HAP-1 (cell line): ENCODE data around the gene CTCFL.

Source experiments
- DNase-seq, 2 experiments: peaks; one replicate each; pipeline ENCODE4 v3.0.0-alpha.2; 2016 to 2020; ENCODE audit warnings: low spot score in 2 of 2
- H3K27me3 ChIP-seq: fragments of 250-450 bp; sonication (Bioruptor Pico); 2 replicates; pipeline ENCODE4 v1.5.1; 2020; ENCODE audit warnings: low read depth, mild to moderate bottlenecking, moderate library complexity
- H3K36me3 ChIP-seq: fragments of 250-450 bp; sonication (Bioruptor Pico); replicated peaks from 2 replicates; pipeline ENCODE4 v1.5.1; 2020; ENCODE audit warnings: mild to moderate bottlenecking
- H3K4me1 ChIP-seq: fragments of 250-450 bp; sonication (Bioruptor Pico); 2 replicates; pipeline ENCODE4 v1.5.1; 2020; ENCODE audit warnings: mild to moderate bottlenecking
- H3K4me3 ChIP-seq: fragments of 250-450 bp; sonication (Bioruptor Pico); 2 replicates; pipeline ENCODE4 v1.5.1; 2020; ENCODE audit warnings: mild to moderate bottlenecking, moderate library complexity
- H3K9me3 ChIP-seq: fragments of 250-450 bp; sonication (Bioruptor Pico); 2 replicates; pipeline ENCODE4 v1.5.1; 2020; ENCODE audit warnings: mild to moderate bottlenecking, moderate library complexity
- in situ Hi-C: fragments of 300-500 bp; cut with MboI; formaldehyde crosslinking; loops from 3 replicates; pipeline ENCODE4 v1.14.3; 2020; ENCODE audit warnings: low sequenced_read_pairs, inconsistent platforms, mixed read lengths

Gene CTCFL

GRCh38 chr20:57524511-57525176 lies at the start of gene CTCFL:
Gene CTCFL (minus strand): TSS chr20:57525140. CDS start chr20:57524205, 935 bp downstream.
- H3K27me3 ChIP-seq: no peaks in the 10 kb centered on the region
- no peak for DNase-seq
- H3K9me3 ChIP-seq: no peaks in the 10 kb centered on the region
- no peak within 1 kb of the TSS for H3K4me3 ChIP-seq
- H3K4me1 ChIP-seq: peaks cover 17% of the 10 kb centered on the region
- in situ Hi-C loops: loop anchor here (5.0 kb wide), 1 partner anchor 68 kb away; no protein-coding TSS in a partner anchor
- H3K36me3 ChIP-seq: no peaks in the 10 kb centered on the region

- H3K36me3 ChIP-seq: no peaks in the 10 kb centered on the region
Observed at GRCh38 chr20:57573894-57574293, 49.0 kb upstream of the CTCFL start.

GRCh38 chr20:57573242-57573641 lies 48.3 kb upstream of the CTCFL start:
- no peak overlapping the region for H3K4me3 ChIP-seq
- in situ Hi-C loops: no loop called here
- no peaks in the 10 kb centered on the region for H3K4me1 ChIP-seq
- no peaks in the 10 kb centered on the region for H3K36me3 ChIP-seq
- no peaks in the 10 kb centered on the region; the same call in 1 of the 2 replicates for H3K27me3 ChIP-seq
- no peak for DNase-seq
- no peaks in the 10 kb centered on the region for H3K9me3 ChIP-seq

More at GRCh38 chr20:57573894-57574293, 49.0 kb upstream of the CTCFL start:
- Histone ChIP-seq H3K27me3 (no peaks in the 10 kb centered on the region; the same call in 1 of the 2 replicates), H3K4me3 (no peak overlapping the region), H3K9me3 (no peaks in the 10 kb centered on the region), H3K4me1 (no peaks in the 10 kb centered on the region)
- in situ Hi-C loops: no loop called here
- DNase-seq: no peak

GRCh38 chr20:57571782-57572416 lies 47.0 kb upstream of the CTCFL start:
- in situ Hi-C loops: no loop called here
- no peaks in the 10 kb centered on the region for H3K9me3 ChIP-seq
- H3K27me3 ChIP-seq: no peaks in the 10 kb centered on the region; the same call in 1 of the 2 replicates

GRCh38 chr20:57570920-57571319 lies 46.0 kb upstream of the CTCFL start:
- no peak for DNase-seq
- no peak overlapping the region for H3K4me3 ChIP-seq
- no peaks in the 10 kb centered on the region for H3K36me3 ChIP-seq
- H3K9me3 ChIP-seq: no peaks in the 10 kb centered on the region
- in situ Hi-C loops: no loop called here
- no peaks in the 10 kb centered on the region; the same call in 1 of the 2 replicates for H3K27me3 ChIP-seq
- no peaks in the 10 kb centered on the region for H3K4me1 ChIP-seq

More at GRCh38 chr20:57571782-57572416, 47.0 kb upstream of the CTCFL start:
- H3K4me3 ChIP-seq: no peak overlapping the region
- DNase-seq: no peak
- no peaks in the 10 kb centered on the region for H3K36me3 ChIP-seq
- no peaks in the 10 kb centered on the region for H3K4me1 ChIP-seq

GRCh38 chr20:57570145-57570850 lies 45.4 kb upstream of the CTCFL start:
- H3K36me3 ChIP-seq: no peaks in the 10 kb centered on the region
- in situ Hi-C loops: no loop called here
- H3K4me1 ChIP-seq: no peaks in the 10 kb centered on the region
- H3K9me3 ChIP-seq: no peaks in the 10 kb centered on the region
- H3K27me3 ChIP-seq: no peaks in the 10 kb centered on the region; the same call in 1 of the 2 replicates
- H3K4me3 ChIP-seq: no peak overlapping the region
- no peak for DNase-seq

- H3K36me3 ChIP-seq: no peaks in the 10 kb centered on the region
- no peaks in the 10 kb centered on the region for H3K9me3 ChIP-seq
- H3K27me3 ChIP-seq: no peaks in the 10 kb centered on the region
- in situ Hi-C loops: no loop called here
- H3K4me3 ChIP-seq: no peak overlapping the region
- no peaks in the 10 kb centered on the region for H3K4me1 ChIP-seq
- no peak for DNase-seq
Observed at GRCh38 chr20:57568960-57569359, 44.0 kb upstream of the CTCFL start.

GRCh38 chr20:57568088-57568896 lies 43.4 kb upstream of the CTCFL start:
- in situ Hi-C loops: no loop called here

GRCh38 chr20:57567471-57568079 lies 42.6 kb upstream of the CTCFL start:
- no peaks in the 10 kb centered on the region for H3K27me3 ChIP-seq
- in situ Hi-C loops: no loop called here
- no peaks in the 10 kb centered on the region for H3K9me3 ChIP-seq
- no peak overlapping the region for H3K4me3 ChIP-seq
- H3K36me3 ChIP-seq: no peaks in the 10 kb centered on the region
- no peak for DNase-seq
- H3K4me1 ChIP-seq: no peaks in the 10 kb centered on the region

More at GRCh38 chr20:57568088-57568896, 43.4 kb upstream of the CTCFL start:
- Histone ChIP-seq H3K9me3 (no peaks in the 10 kb centered on the region), H3K27me3 (no peaks in the 10 kb centered on the region), H3K36me3 (no peaks in the 10 kb centered on the region), H3K4me3 (no peak overlapping the region), H3K4me1 (no peaks in the 10 kb centered on the region)
- DNase-seq: no peak

GRCh38 chr20:57566803-57567459 lies 42.0 kb upstream of the CTCFL start:
- in situ Hi-C loops: no loop called here
- Histone ChIP-seq H3K36me3 (no peaks in the 10 kb centered on the region), H3K4me1 (no peaks in the 10 kb centered on the region), H3K4me3 (no peak overlapping the region), H3K27me3 (no peaks in the 10 kb centered on the region), H3K9me3 (no peaks in the 10 kb centered on the region)
- no peak for DNase-seq

GRCh38 chr20:57566399-57566798 lies 41.5 kb upstream of the CTCFL start:
- Histone ChIP-seq H3K4me1 (no peaks in the 10 kb centered on the region), H3K27me3 (no peaks in the 10 kb centered on the region), H3K9me3 (no peaks in the 10 kb centered on the region), H3K4me3 (no peak overlapping the region), H3K36me3 (no peaks in the 10 kb centered on the region)
- DNase-seq: no peak
- in situ Hi-C loops: no loop called here

GRCh38 chr20:57564951-57565642 lies 40.2 kb upstream of the CTCFL start:
- no peaks in the 10 kb centered on the region for H3K9me3 ChIP-seq
- no peaks in the 10 kb centered on the region for H3K4me1 ChIP-seq
- H3K36me3 ChIP-seq: no peaks in the 10 kb centered on the region
- H3K27me3 ChIP-seq: no peaks in the 10 kb centered on the region
- in situ Hi-C loops: no loop called here
- DNase-seq: no peak
- H3K4me3 ChIP-seq: no peak overlapping the region
